Neural crest cell (in vitro differentiated cells): Measurements from ENCODE around the gene DACT2. TPM values are rescaled to one million over a fixed set of nuclear protein-coding genes. Genes with fewer than 3 reads are reported as not detected.
"Not testable (repeated sequence)": the region's sequence is repeated elsewhere in the genome, so short reads cannot be mapped to it uniquely, and the experiment has no call there.

ENCODE experiments used
- DNase-seq: peaks from one replicate; pipeline ENCODE4 v3.0.0; 2021; ENCODE audit warnings: low read depth, mixed read lengths, low spot score
- H3K27ac Mint-ChIP-seq: one replicate; pipeline ENCODE4 v1.8.0; 2021; ENCODE audit warnings: mild to moderate bottlenecking, mixed read lengths; ENCODE audit not compliant: unreplicated experiment
- H3K27me3 Mint-ChIP-seq: 2 replicates; pipeline ENCODE4 v1.8.0; 2021; ENCODE audit warnings: low read depth, mild to moderate bottlenecking, mixed read lengths
- H3K36me3 Mint-ChIP-seq: 2 replicates; pipeline ENCODE4 v1.8.0; 2021; ENCODE audit warnings: low read depth, mild to moderate bottlenecking, mixed read lengths
- H3K4me1 Mint-ChIP-seq: 2 replicates; pipeline ENCODE4 v1.8.0; 2021; ENCODE audit warnings: mixed read lengths
- H3K4me3 Mint-ChIP-seq: one replicate; pipeline ENCODE4 v1.8.0; 2021; ENCODE audit warnings: mild to moderate bottlenecking, mixed read lengths
- H3K9me3 Mint-ChIP-seq: 2 replicates; pipeline ENCODE4 v1.8.0; 2021; ENCODE audit warnings: mixed read lengths
- CTCF ChIP-seq: fragments of 200-600 bp; sonication (generic); conservative IDR thresholded peaks from 2 replicates; pipeline ENCODE4 v1.5.0; 2021; ENCODE audit warnings: antibody characterized with exemption, mild to moderate bottlenecking
- total RNA-seq: library from RNA; stranded (reverse); gene quantifications from 2 replicates; pipeline ENCODE4 v1.2.1, GENCODE V29; 2021

The DACT2 gene
- total RNA-seq, 1 donor from 2014 or later: 0.19 TPM

DNA sequence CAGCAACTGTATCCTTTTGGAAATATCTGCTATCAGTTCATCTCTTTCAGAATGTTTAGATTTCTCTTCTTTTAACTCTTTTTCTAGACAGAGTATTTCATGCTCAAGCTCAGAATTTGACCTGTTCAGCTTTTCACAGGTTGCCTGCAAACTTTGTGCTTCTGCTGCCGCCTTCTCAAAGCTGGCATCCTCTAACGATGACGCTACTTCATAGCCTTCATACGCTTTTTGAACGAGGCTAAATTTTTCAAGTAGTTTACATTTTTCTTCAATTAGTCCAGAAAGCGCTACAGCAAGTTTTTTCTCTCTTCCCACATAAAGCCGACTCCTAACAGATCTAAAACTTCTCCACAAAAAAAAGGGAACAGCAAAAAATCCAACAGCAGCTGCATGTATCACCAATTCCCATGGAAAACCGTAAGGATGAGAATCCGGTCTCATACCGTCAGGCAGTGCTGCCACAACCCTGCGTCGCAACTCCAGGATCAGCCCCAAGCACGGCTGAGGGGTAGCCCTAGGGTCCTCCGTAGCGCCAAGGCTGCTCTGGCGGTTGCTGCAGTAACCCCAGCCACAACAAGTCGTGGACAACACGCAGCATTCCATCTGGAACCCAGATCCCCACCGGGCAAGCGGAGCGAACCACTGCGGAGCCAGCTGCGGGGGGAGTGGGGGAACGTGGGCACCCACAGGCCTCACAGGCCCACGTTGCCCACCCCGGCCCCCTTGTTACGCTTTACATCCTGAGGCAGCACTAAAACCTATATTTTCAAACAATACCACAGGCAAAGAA lies 30.6 kb downstream of the DACT2 start:
- no peak overlapping the region for H3K27ac Mint-ChIP-seq
- peaks cover 2% of the 10 kb centered on the region for H3K27me3 Mint-ChIP-seq
- no peak for TF ChIP-seq CTCF
- H3K4me3 Mint-ChIP-seq: no peak overlapping the region
- peaks cover 11% of the 10 kb centered on the region for H3K4me1 Mint-ChIP-seq
- peaks cover 3% of the 10 kb centered on the region for H3K36me3 Mint-ChIP-seq
- no peak for DNase-seq
- H3K9me3 Mint-ChIP-seq: peaks cover 11% of the 10 kb centered on the region

DNA sequence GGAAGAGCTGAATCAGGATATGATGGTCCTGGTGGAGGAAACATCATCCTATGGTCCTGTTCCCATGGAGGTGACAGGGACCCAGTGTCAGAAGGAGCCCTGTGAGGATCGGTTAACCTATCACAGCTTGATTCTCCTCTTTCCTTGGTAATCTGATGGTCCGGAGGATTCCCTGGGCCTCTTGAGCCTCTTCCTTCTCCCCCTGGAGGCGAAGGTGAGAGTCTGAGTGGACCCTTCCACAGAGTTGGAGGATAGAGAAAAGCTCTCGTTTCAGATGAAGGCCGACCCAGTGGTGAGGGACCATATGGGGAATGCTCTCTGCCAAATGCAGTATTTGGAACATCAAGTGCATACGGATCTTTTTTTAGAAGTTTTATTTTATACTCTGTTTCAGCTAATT lies 32.1 kb downstream of the DACT2 start:
- peaks cover 11% of the 10 kb centered on the region for H3K9me3 Mint-ChIP-seq
- not testable (repeated sequence) for H3K27me3 Mint-ChIP-seq, H3K27ac Mint-ChIP-seq, DNase-seq, H3K4me3 Mint-ChIP-seq, H3K36me3 Mint-ChIP-seq
- peaks cover 11% of the 10 kb centered on the region for H3K4me1 Mint-ChIP-seq

DNA sequence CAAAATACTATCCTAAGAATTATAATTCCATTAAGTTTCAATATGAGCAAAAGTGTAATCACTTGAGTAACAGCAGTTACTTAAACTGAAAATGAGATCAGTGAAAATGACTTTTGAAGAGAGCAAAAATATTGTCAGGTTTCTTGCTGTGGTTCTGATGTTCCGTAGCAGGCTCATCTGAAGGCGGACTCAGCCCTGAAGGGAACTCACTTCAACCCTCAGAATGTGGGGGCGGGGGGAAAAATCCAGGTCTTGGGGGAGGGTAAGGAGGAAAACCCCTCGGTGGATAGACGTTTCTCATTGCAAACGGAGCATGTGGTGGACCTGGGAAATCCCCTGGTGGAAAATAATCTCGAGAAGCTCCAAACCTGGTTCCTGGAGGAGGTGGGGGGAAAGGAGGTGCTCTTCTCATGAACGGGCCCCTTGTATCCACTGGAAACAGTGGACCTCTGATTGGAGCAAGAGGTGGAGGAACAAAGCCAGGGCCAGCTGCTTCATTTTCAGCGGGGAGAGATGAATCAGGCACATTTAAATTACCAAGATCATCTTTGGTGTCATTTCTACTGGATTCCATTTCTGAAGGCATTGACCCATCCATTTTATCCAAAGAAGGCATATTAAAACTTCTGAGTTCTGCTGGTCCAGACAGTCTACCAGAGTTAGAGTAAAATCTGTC lies 32.7 kb downstream of the DACT2 start:
- H3K27ac Mint-ChIP-seq: peak overlapping the region; percentile 60

DNA sequence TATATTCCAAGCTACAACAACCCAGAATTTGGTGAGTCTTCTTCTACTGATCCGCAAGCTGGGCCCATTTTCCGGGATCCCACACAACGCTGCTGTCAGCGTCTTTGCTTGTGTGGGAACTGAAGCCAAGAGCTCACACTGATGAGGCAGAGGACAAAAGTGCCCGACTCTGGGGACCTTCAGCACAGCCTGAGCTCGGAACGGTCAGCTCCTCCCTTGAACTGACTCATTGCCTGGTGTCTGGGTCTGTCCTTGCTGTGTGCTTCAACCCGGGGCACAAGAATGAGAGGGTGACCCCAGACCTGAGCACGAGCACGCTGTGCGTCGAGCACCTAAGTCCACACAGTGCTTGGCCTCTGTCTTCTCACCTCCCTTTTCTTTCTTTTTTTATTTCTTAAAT lies 33.5 kb downstream of the DACT2 start:
- Mint-ChIP-seq H3K4me3 (no peak overlapping the region), H3K27ac (no peak overlapping the region), H3K9me3 (peaks cover 11% of the 10 kb centered on the region), H3K27me3 (peaks cover 2% of the 10 kb centered on the region), H3K4me1 (peaks cover 21% of the 10 kb centered on the region), H3K36me3 (peaks cover 3% of the 10 kb centered on the region)
- no peak for DNase-seq
- no peak for TF ChIP-seq CTCF

More for the DNA sequence above, 32.7 kb downstream of the DACT2 start:
- not testable (repeated sequence) for H3K27me3 Mint-ChIP-seq, DNase-seq, H3K4me3 Mint-ChIP-seq, H3K36me3 Mint-ChIP-seq
- Mint-ChIP-seq H3K9me3 (peaks cover 11% of the 10 kb centered on the region), H3K4me1 (peaks cover 16% of the 10 kb centered on the region)

- no peak for TF ChIP-seq CTCF
- peaks cover 28% of the 10 kb centered on the region for H3K4me1 Mint-ChIP-seq
- peaks cover 3% of the 10 kb centered on the region for H3K36me3 Mint-ChIP-seq
- H3K27ac Mint-ChIP-seq: no peak overlapping the region
- H3K27me3 Mint-ChIP-seq: peaks cover 2% of the 10 kb centered on the region
- no peak overlapping the region for H3K4me3 Mint-ChIP-seq
- peaks cover 11% of the 10 kb centered on the region for H3K9me3 Mint-ChIP-seq
- DNase-seq: no peak
Measured at GRCh38 chr6:168285456-168285855, 34.1 kb downstream of the DACT2 start.

GRCh38 chr6:168284187-168284586 lies 35.4 kb downstream of the DACT2 start:
- H3K9me3 Mint-ChIP-seq: peaks cover 9% of the 10 kb centered on the region
- H3K4me3 Mint-ChIP-seq: no peak overlapping the region
- no peak for DNase-seq
- no peak overlapping the region for H3K27ac Mint-ChIP-seq
- TF ChIP-seq CTCF: no peak
- peaks cover 2% of the 10 kb centered on the region for H3K27me3 Mint-ChIP-seq
- peaks cover 3% of the 10 kb centered on the region for H3K36me3 Mint-ChIP-seq
- H3K4me1 Mint-ChIP-seq: peaks cover 40% of the 10 kb centered on the region
